Measurements from ENCODE around the gene CHD8. TPM values are rescaled to one million over a fixed set of nuclear protein-coding genes. Genes with fewer than 3 reads are reported as not detected.

Gene CHD8
- total RNA-seq, 1 donor from 2014 or later, result 43.9 TPM

DNA sequence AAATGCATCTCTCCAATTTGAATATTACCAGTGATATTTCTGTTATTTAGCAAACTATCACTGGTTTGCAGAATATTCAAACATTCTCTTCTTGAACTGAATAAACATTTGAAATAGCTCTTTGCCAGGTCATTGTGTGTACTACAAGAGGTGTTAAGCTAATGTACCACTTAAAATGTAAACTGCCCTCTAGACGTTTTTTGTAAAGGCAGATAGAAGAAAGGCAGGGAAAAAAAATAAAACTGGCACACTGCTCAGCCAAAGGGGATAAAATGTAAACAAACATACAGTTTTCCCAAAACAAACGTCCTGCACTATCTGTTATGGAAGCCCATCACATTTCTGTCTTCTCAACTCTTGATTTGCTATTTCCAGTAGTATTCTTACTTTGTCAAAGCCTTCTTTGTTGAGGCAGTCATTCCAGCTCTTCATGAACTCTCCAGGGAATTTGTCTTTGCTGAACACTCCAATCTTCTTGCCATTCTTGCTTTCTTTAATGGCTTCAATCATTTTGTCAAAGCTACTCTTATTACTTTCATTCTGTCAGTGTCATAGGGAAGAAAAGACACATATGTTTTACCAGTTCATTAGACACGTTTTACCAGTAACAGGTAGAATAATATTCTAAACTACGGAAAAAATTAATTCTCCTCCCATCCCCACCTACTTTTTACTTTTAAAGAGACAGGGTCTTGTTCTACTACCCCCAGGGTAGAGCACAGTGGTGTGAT is 85.8 kb downstream of the CHD8 start:
- DNase-seq (ENCODE audit: low read depth), result no peak
- TF ChIP-seq, protein P1, sequence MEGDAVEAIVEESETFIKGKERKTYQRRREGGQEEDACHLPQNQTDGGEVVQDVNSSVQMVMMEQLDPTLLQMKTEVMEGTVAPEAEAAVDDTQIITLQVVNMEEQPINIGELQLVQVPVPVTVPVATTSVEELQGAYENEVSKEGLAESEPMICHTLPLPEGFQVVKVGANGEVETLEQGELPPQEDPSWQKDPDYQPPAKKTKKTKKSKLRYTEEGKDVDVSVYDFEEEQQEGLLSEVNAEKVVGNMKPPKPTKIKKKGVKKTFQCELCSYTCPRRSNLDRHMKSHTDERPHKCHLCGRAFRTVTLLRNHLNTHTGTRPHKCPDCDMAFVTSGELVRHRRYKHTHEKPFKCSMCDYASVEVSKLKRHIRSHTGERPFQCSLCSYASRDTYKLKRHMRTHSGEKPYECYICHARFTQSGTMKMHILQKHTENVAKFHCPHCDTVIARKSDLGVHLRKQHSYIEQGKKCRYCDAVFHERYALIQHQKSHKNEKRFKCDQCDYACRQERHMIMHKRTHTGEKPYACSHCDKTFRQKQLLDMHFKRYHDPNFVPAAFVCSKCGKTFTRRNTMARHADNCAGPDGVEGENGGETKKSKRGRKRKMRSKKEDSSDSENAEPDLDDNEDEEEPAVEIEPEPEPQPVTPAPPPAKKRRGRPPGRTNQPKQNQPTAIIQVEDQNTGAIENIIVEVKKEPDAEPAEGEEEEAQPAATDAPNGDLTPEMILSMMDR (conservative IDR thresholded peaks at IDR 0.05; ENCODE audit: low read depth, low read length), result no peak
- no peak overlapping the region for H3K4me3 ChIP-seq (ENCODE audit: low read depth, low read length)

GRCh38 chr14:21367582-21368144 is 88.3 kb downstream of the CHD8 start:
- DNase-seq (ENCODE audit: low read depth), result no peak
- TF ChIP-seq, protein P1 (conservative IDR thresholded peaks at IDR 0.05; ENCODE audit: low read depth, low read length), result no peak
- H3K4me3 ChIP-seq (ENCODE audit: low read depth, low read length), result no peak overlapping the region

DNA sequence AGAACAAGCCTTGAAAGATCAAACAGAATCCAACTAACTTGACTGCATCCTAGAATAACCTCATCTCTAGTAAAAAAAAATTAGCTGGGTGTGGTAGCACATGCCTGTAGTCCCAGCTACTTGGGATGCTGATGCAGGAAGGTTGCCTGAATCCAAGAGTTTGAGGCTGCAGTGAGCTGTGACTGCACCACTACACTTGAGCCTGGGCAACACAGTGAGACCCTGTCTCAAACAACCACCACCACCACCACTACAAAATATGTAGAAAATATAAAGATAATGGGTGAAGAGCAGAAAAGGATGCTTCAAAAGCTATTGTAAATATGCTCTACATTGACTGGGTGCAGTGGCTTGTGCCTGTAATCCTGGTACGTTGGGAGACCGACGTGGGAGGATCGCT is 99.4 kb downstream of the CHD8 start:
- no peak for DNase-seq (ENCODE audit: low read depth)
- TF ChIP-seq, protein P1 (conservative IDR thresholded peaks at IDR 0.05; ENCODE audit: low read depth, low read length), result no peak

DNA sequence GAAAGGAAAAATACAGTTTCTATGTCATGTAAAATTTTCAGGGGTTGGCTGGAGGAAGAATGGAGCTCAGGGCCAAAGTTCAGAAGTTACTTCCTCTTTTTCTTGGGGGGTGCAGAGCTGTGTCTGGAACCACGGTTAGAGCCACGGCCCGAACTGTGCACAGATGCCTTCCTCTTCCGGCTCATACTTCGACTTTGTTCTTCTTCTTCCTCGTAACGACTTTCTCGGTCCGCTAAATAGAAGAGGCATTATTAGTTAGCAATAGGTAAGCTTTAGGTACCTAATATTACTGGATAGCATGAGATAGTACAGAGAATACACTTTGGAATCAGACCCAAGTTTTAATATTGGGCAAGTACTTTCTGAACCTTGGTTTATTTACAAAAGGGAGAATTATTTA is 103.3 kb downstream of the CHD8 start:
- H3K4me3 ChIP-seq (ENCODE audit: low read depth, low read length), result no peak overlapping the region
- TF ChIP-seq, protein P1 (conservative IDR thresholded peaks at IDR 0.05; ENCODE audit: low read depth, low read length), result no peak
- DNase-seq (ENCODE audit: low read depth), result no peak

More for the DNA sequence above, 99.4 kb downstream of the CHD8 start:
- H3K4me3 ChIP-seq (ENCODE audit: low read depth, low read length), result no peak overlapping the region

DNA sequence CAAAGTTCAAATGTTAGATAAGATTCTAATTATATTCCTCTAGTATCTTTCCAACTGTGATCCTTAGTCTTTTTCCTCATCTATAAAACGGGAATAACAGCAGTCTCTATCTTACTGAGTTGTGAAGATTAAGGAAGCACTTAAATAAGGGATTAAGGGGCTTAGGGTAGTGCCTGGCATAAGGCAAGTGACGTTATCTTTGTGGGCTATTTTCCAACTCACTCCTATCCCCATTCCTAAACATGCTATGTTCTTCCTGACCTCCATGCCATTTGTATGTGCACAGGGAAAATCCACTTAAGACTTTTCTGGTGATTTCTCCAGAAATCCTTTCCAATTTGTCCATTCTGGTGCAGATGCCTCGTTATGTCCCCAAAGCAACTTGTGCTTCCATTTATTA is 105.4 kb downstream of the CHD8 start:
- DNase-seq (ENCODE audit: low read depth), result no peak
- TF ChIP-seq, protein P1 (conservative IDR thresholded peaks at IDR 0.05; ENCODE audit: low read depth, low read length), result no peak

GRCh38 chr14:21347201-21347600 is 108.7 kb downstream of the CHD8 start:
- TF ChIP-seq, protein P1 (conservative IDR thresholded peaks at IDR 0.05; ENCODE audit: low read depth, low read length), result no peak
- DNase-seq (ENCODE audit: low read depth), result no peak
- H3K4me3 ChIP-seq (ENCODE audit: low read depth, low read length), result no peak overlapping the region

More for the DNA sequence above, 105.4 kb downstream of the CHD8 start:
- H3K4me3 ChIP-seq (ENCODE audit: low read depth, low read length), result no peak overlapping the region

All from epithelial cell of proximal tubule (primary cell).